OCI-LY1 (cell line): Measurements from ENCODE around the gene TTC33.

Experiments
- H2AFZ ChIP-seq: fragments of 200-600 bp; sonication (generic), shearing (Covaris generic); 2 replicates; pipeline ENCODE4 v1.6.0; 2014; ENCODE audit warnings: antibody characterized with exemption, mild to moderate bottlenecking, low read length
- H3F3A ChIP-seq: fragments of 200-600 bp; sonication (generic), shearing (Covaris generic); 2 replicates; pipeline ENCODE4 v1.6.0; 2014; ENCODE audit warnings: mild to moderate bottlenecking, antibody characterized with exemption, low read length, moderate library complexity; ENCODE audit not compliant: insufficient read depth
- H3K27ac ChIP-seq: fragments of 200-600 bp; sonication (generic); 2 replicates; pipeline ENCODE4 v1.5.1; 2014; ENCODE audit warnings: low read length, mixed run types, mild to moderate bottlenecking, low read depth; ENCODE audit not compliant: poor library complexity, severe bottlenecking
- H3K27me3 ChIP-seq: fragments of 200-600 bp; sonication (generic); 2 replicates; pipeline ENCODE4 v1.6.0; 2014; ENCODE audit warnings: antibody characterized with exemption, mild to moderate bottlenecking, low read length, moderate library complexity; ENCODE audit not compliant: insufficient read depth
- H3K36me3 ChIP-seq: fragments of 200-600 bp; sonication (generic); 2 replicates; pipeline ENCODE4 v1.6.1; 2014; ENCODE audit warnings: mild to moderate bottlenecking, antibody characterized with exemption, low read length, moderate library complexity, mixed read lengths; ENCODE audit not compliant: insufficient read depth
- H3K4me1 ChIP-seq: fragments of 200-600 bp; sonication (generic); 2 replicates; pipeline ENCODE4 v1.5.1; 2014; ENCODE audit warnings: mild to moderate bottlenecking, low read length, moderate library complexity; ENCODE audit not compliant: insufficient read depth, severe bottlenecking
- H3K4me2 ChIP-seq: fragments of 200-600 bp; sonication (generic), shearing (Covaris generic); 2 replicates; pipeline ENCODE4 v1.6.1; 2014; ENCODE audit warnings: low read length
- H3K4me3 ChIP-seq: fragments of 200-600 bp; sonication (generic); 2 replicates; pipeline ENCODE4 v1.5.1; 2014; ENCODE audit warnings: low read length, low read depth, mild to moderate bottlenecking, mixed read lengths; ENCODE audit not compliant: poor library complexity, severe bottlenecking
- H3K79me2 ChIP-seq: fragments of 200-600 bp; shearing (Covaris generic); 2 replicates; pipeline ENCODE4 v1.6.1; 2016; ENCODE audit warnings: mixed run types, low read length, mixed read lengths; ENCODE audit not compliant: insufficient read depth
- H3K9ac ChIP-seq: fragments of 200-600 bp; sonication (generic), shearing (Covaris generic); 2 replicates; pipeline ENCODE4 v1.6.1; 2014; ENCODE audit warnings: mild to moderate bottlenecking, low read length, mixed read lengths
- H3K9me2 ChIP-seq: fragments of 200-600 bp; sonication (generic), shearing (Covaris generic); 2 replicates; pipeline ENCODE4 v1.6.1; 2014; ENCODE audit warnings: low read depth, mild to moderate bottlenecking, low read length, mixed read lengths
- H3K9me3 ChIP-seq: fragments of 200-600 bp; shearing (Covaris generic); 2 replicates; pipeline ENCODE4 v1.6.1; 2014; ENCODE audit warnings: low read length, mixed read lengths
- H4K20me1 ChIP-seq: fragments of 200-600 bp; sonication (generic), shearing (Covaris generic); 2 replicates; pipeline ENCODE4 v1.6.0; 2016; ENCODE audit warnings: mild to moderate bottlenecking, low read length; ENCODE audit not compliant: insufficient read depth
- CTCF ChIP-seq: fragments of 200-600 bp; sonication (generic), shearing (Covaris generic); IDR thresholded peaks from 2 replicates; pipeline ENCODE4 v1.5.1; 2017; ENCODE audit warnings: mild to moderate bottlenecking, antibody characterized with exemption, low read length, moderate library complexity, mixed read lengths
- EZH2 ChIP-seq: fragments of 200-600 bp; sonication (generic), shearing (Covaris generic); IDR thresholded peaks from 2 replicates; pipeline ENCODE4 v1.8.0; 2017; ENCODE audit warnings: borderline replicate concordance, mixed run types, mild to moderate bottlenecking, antibody characterized with exemption, low read length, moderate library complexity, mixed read lengths

Gene TTC33

GRCh38 chr5:40667161-40667663 lies 88.5 kb downstream of the TTC33 start:
- no peaks in the 10 kb centered on the region for H3K27me3 ChIP-seq
- no peaks in the 10 kb centered on the region for H3F3A ChIP-seq
- no peak overlapping the region for H3K4me2 ChIP-seq
- no peaks in the 10 kb centered on the region for H4K20me1 ChIP-seq
- no peaks in the 10 kb centered on the region for H3K9me2 ChIP-seq
- no peaks in the 10 kb centered on the region for H3K79me2 ChIP-seq
- no peak overlapping the region for H3K27ac ChIP-seq
- no peaks in the 10 kb centered on the region for H3K9me3 ChIP-seq
- H3K4me1 ChIP-seq = peaks cover 4% of the 10 kb centered on the region
- H2AFZ ChIP-seq = no peak overlapping the region
- no peak overlapping the region for H3K9ac ChIP-seq
- H3K36me3 ChIP-seq = no peaks in the 10 kb centered on the region
- TF ChIP-seq EZH2 = no peak
- TF ChIP-seq CTCF = no peak
- no peak overlapping the region for H3K4me3 ChIP-seq

DNA sequence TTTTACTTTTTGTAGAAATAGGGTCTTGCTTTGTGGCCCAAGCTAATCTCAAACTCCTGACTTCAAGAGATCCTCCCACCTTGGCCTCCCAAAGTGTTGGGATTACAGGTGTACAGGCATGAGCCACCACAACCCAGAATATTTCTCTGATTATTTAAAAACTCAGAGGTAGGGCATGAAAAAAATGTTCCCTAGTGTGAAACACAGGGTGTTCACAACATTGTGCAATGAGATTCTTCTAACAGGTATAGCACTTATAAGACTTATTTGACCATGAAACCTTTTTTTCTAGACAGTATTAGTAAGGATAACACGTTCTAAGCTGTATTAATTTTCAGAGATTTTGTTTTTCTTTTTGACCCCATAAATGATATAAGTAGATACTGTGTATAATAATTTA lies 89.1 kb downstream of the TTC33 start:
- H3K27me3 ChIP-seq = no peaks in the 10 kb centered on the region
- TF ChIP-seq EZH2 (no peak), CTCF (no peak)
- H3K27ac ChIP-seq = no peak overlapping the region
- H2AFZ ChIP-seq = no peak overlapping the region
- H4K20me1 ChIP-seq = no peaks in the 10 kb centered on the region
- no peaks in the 10 kb centered on the region for H3K9me3 ChIP-seq
- H3K9ac ChIP-seq = no peak overlapping the region
- no peak overlapping the region for H3K4me2 ChIP-seq
- no peaks in the 10 kb centered on the region for H3F3A ChIP-seq
- H3K79me2 ChIP-seq = no peaks in the 10 kb centered on the region
- no peaks in the 10 kb centered on the region for H3K9me2 ChIP-seq
- H3K36me3 ChIP-seq = no peaks in the 10 kb centered on the region
- no peak overlapping the region for H3K4me3 ChIP-seq
- no peaks in the 10 kb centered on the region for H3K4me1 ChIP-seq

DNA sequence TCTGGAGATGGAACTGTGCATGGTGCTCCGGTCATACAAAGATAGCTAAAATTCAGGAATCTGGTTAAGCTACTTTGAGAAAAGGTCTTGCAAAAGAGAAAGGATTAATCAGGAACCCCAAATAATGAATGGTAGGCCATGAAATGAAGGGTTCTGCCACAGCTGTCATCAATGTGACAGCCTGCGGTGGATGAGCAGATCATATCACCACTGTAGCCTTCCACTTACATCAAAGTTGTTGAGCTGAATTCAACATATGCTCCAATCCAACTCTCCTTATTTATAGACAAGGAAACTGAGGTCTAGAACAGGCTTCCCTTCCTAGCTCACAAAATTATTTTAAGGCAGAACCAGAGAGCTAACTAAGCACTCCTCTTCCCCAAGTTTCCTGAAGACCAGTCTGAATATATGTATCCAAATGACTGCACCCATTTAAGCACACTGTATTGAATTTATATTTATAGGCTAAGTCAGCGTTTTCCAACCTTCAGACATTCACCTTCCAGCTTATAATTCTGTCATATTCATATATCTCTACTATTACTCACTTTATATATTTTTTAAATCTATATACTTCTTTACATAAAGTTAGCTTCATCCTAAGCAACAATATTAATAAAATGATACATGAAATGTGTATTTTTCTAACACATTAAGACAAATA lies 90.0 kb downstream of the TTC33 start:
- no peak overlapping the region for H3K9ac ChIP-seq
- H2AFZ ChIP-seq = no peak overlapping the region
- no peaks in the 10 kb centered on the region for H3K79me2 ChIP-seq
- no peak overlapping the region for H3K27ac ChIP-seq
- H3F3A ChIP-seq = no peaks in the 10 kb centered on the region
- no peaks in the 10 kb centered on the region for H4K20me1 ChIP-seq
- TF ChIP-seq EZH2 (no peak), CTCF (no peak)
- no peak overlapping the region for H3K4me2 ChIP-seq
- peaks cover 6% of the 10 kb centered on the region for H3K4me1 ChIP-seq
- H3K27me3 ChIP-seq = no peaks in the 10 kb centered on the region
- H3K36me3 ChIP-seq = no peaks in the 10 kb centered on the region
- H3K9me2 ChIP-seq = no peaks in the 10 kb centered on the region
- H3K9me3 ChIP-seq = no peaks in the 10 kb centered on the region
- H3K4me3 ChIP-seq = no peak overlapping the region
